VCaP (cell line): ENCODE data around the gene KCNIP4.
"Not testable (repeated sequence)": the region's sequence is repeated elsewhere in the genome, so short reads cannot be mapped to it uniquely, and the experiment has no call there.

ENCODE experiments used
- H3K27ac ChIP-seq: fragments of 450-650 bp; 2 replicates; pipeline ENCODE4 v1.5.1; 2017
- CTCF ChIP-seq: fragments of 450-650 bp; conservative IDR thresholded peaks from 2 replicates; pipeline ENCODE4 v1.5.1; 2017; ENCODE audit warnings: mild to moderate bottlenecking, moderate library complexity

The KCNIP4 gene

GRCh38 chr4:21376176-21376575, 572.4 kb downstream of the KCNIP4 start:
- H3K27ac ChIP-seq, result no peak overlapping the region
- no peak for TF ChIP-seq CTCF

- TF ChIP-seq CTCF, result no peak
- no peak overlapping the region for H3K27ac ChIP-seq
Measured at GRCh38 chr4:21374641-21375368, 573.8 kb downstream of the KCNIP4 start.

- TF ChIP-seq CTCF, result no peak
Measured at GRCh38 chr4:21367567-21367966, 581.0 kb downstream of the KCNIP4 start.

GRCh38 chr4:21366840-21367239, 581.7 kb downstream of the KCNIP4 start:
- H3K27ac ChIP-seq, result no peak overlapping the region
- TF ChIP-seq CTCF, result no peak

More at GRCh38 chr4:21367567-21367966, 581.0 kb downstream of the KCNIP4 start:
- no peak overlapping the region for H3K27ac ChIP-seq

GRCh38 chr4:21366312-21366711, 582.3 kb downstream of the KCNIP4 start:
- no peak for TF ChIP-seq CTCF
- no peak overlapping the region for H3K27ac ChIP-seq

GRCh38 chr4:21363701-21364100, 584.9 kb downstream of the KCNIP4 start:
- H3K27ac ChIP-seq, result no peak overlapping the region
- no peak for TF ChIP-seq CTCF

GRCh38 chr4:21352354-21352753, 596.2 kb downstream of the KCNIP4 start:
- H3K27ac ChIP-seq, result not testable (repeated sequence)

GRCh38 chr4:21347142-21347541, 601.4 kb downstream of the KCNIP4 start:
- H3K27ac ChIP-seq, result no peak overlapping the region
- no peak for TF ChIP-seq CTCF
